ENCODE measurements around the gene E2F2. TPM values are rescaled to one million over a fixed set of nuclear protein-coding genes. Genes with fewer than 3 reads are reported as not detected.

E2F2 gene
- total RNA-seq, 1 experiment from 2014 or later = 9.5 TPM

DNA sequence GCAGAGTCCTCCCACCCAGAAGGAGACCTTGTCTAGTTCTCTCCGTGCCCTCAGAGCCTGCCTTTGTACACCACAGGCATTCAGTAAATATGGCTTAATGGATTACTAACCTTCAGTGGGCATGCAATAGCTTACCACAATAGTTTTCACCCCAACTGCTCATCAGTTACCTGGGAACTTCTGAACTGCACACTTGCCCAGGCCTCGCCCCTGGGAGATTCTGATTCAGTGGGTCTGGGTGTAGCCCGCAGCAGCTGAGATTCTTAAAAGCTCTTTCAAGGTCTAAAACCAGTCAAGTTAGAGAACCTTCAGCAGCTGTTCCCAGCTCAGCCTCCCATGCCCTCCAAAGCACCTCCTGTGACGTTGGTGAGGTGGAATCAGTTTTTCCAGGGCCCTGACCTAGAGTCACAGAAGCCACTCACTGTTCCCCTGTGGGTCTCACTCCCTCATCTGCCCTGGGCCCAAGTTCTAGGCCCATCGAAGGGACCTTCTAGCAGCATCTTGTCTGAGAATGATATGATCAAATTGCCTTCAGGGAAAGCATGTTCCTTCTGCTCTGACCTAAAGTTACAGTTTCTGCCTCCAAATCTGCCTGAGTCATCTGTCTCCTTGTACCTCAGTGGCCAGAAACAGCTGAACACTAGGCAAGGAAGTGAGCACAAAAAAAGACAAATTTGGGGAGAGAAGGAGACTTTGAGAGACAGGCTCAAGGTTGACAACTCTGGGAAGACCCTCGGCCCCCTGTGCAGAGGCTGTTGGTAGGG is 57.8 kb downstream of the E2F2 start:
- H3K36me3 Mint-ChIP-seq (ENCODE audit: insufficient read depth, unreplicated experiment) = peaks cover 5% of the 10 kb centered on the region
- H3K4me1 Mint-ChIP-seq (ENCODE audit: low read depth, unreplicated experiment) = peaks cover 9% of the 10 kb centered on the region
- Histone ChIP-seq H3K4me1 (0 out of 2 replicates have a peak, but pooled peaks cover 5% of the 10 kb centered on the region), H3K36me3 (ENCODE audit: control insufficient read depth, insufficient read depth, low read length) (no peaks in the 10 kb centered on the region), H3K4me3 (ENCODE audit: low read depth, low read length) (no peak overlapping the region), H3K9me3 (no peaks in the 10 kb centered on the region), H3K27me3 (replicated peaks; ENCODE audit: control insufficient read depth, insufficient read depth, low read length) (no peaks in the 10 kb centered on the region)
- no peaks in the 10 kb centered on the region for H3K27me3 Mint-ChIP-seq (ENCODE audit: insufficient read depth, unreplicated experiment)
- POLR2A ChIA-PET = no interaction called here
- H3K9me3 Mint-ChIP-seq (ENCODE audit: unreplicated experiment) = no peaks in the 10 kb centered on the region
- no peak overlapping the region for H3K27ac Mint-ChIP-seq (ENCODE audit: unreplicated experiment)
- no TSS peak for BruUV-seq (replicated peaks)
- TF ChIP-seq, protein P1, sequence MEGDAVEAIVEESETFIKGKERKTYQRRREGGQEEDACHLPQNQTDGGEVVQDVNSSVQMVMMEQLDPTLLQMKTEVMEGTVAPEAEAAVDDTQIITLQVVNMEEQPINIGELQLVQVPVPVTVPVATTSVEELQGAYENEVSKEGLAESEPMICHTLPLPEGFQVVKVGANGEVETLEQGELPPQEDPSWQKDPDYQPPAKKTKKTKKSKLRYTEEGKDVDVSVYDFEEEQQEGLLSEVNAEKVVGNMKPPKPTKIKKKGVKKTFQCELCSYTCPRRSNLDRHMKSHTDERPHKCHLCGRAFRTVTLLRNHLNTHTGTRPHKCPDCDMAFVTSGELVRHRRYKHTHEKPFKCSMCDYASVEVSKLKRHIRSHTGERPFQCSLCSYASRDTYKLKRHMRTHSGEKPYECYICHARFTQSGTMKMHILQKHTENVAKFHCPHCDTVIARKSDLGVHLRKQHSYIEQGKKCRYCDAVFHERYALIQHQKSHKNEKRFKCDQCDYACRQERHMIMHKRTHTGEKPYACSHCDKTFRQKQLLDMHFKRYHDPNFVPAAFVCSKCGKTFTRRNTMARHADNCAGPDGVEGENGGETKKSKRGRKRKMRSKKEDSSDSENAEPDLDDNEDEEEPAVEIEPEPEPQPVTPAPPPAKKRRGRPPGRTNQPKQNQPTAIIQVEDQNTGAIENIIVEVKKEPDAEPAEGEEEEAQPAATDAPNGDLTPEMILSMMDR (IDR thresholded peaks at IDR 0.05; ENCODE audit: insufficient read depth in 1 of 2, low read depth in 1 of 2, low read length in 1 of 2, severe bottlenecking in 1 of 2, unreplicated experiment in 1 of 2) = no peak
- H3K4me3 Mint-ChIP-seq (ENCODE audit: unreplicated experiment) = no peak overlapping the region
- intact Hi-C loops (cut with micrococcal nuclease; ENCODE audit: unreplicated experiment) = no loop called here
- CTCF ChIA-PET = interaction anchor here (0.5 kb wide), 1 partner anchor 11 kb away, joined by 4 read pairs; the partner anchor contains the start of gene ASAP3
- no peak for DNase-seq

DNA sequence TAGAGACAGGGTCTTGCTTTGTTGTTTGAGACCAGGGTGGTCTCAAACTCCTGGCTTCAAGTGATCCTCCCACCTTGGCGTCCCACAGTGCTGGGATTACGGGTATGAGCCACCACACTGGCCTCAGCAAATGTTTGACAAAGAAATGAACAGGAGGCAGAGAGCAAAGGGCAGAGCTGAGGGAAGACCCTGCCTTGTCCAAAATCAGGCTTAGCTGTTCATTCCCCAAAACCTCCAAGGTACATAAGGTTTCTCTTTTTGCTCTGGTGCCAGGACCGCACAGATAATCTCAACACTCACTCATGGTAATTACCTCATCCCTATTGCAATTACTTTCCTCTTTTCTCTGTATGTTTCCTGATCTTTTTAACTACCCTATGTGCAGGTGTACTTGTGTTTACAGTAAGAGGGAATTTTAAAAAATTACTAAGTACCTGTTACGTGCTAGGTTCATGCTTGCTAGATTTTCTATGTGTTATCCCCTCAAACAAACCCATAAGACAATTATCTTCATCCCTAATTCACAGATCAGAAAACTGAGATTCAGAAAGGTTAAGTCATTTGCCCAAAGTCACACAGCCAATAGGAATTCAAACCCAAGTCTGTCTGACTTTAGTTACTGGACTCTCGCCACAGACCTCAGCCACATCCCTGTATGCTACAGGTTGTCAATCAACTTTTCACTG is 58.5 kb downstream of the E2F2 start:
- H3K4me3 ChIP-seq (ENCODE audit: low read depth, low read length) = no peak overlapping the region
- no peak overlapping the region for H3K27ac Mint-ChIP-seq (ENCODE audit: unreplicated experiment)
- H3K9me3 ChIP-seq = no peaks in the 10 kb centered on the region
- DNase-seq = no peak
- BruUV-seq (replicated peaks) = no TSS peak
- ChIA-PET CTCF (interaction anchor here (0.5 kb wide), 1 partner anchor 12 kb away, joined by 4 read pairs; the partner anchor contains the start of gene ASAP3), POLR2A (no interaction called here)
- 0 out of 2 replicates have a peak, but pooled peaks cover 5% of the 10 kb centered on the region for H3K4me1 ChIP-seq
- no peak overlapping the region for H3K4me3 Mint-ChIP-seq (ENCODE audit: unreplicated experiment)
- H3K27me3 Mint-ChIP-seq (ENCODE audit: insufficient read depth, unreplicated experiment) = no peaks in the 10 kb centered on the region
- TF ChIP-seq, protein P1 (IDR thresholded peaks at IDR 0.05; ENCODE audit: insufficient read depth in 1 of 2, low read depth in 1 of 2, low read length in 1 of 2, severe bottlenecking in 1 of 2, unreplicated experiment in 1 of 2) = no peak
- H3K27me3 ChIP-seq (replicated peaks; ENCODE audit: control insufficient read depth, insufficient read depth, low read length) = no peaks in the 10 kb centered on the region
- H3K4me1 Mint-ChIP-seq (ENCODE audit: low read depth, unreplicated experiment) = peaks cover 9% of the 10 kb centered on the region
- no peaks in the 10 kb centered on the region for H3K9me3 Mint-ChIP-seq (ENCODE audit: unreplicated experiment)
- peaks cover 5% of the 10 kb centered on the region for H3K36me3 Mint-ChIP-seq (ENCODE audit: insufficient read depth, unreplicated experiment)
- intact Hi-C loops (cut with micrococcal nuclease; ENCODE audit: unreplicated experiment) = no loop called here
- no peaks in the 10 kb centered on the region for H3K36me3 ChIP-seq (ENCODE audit: control insufficient read depth, insufficient read depth, low read length)

DNA sequence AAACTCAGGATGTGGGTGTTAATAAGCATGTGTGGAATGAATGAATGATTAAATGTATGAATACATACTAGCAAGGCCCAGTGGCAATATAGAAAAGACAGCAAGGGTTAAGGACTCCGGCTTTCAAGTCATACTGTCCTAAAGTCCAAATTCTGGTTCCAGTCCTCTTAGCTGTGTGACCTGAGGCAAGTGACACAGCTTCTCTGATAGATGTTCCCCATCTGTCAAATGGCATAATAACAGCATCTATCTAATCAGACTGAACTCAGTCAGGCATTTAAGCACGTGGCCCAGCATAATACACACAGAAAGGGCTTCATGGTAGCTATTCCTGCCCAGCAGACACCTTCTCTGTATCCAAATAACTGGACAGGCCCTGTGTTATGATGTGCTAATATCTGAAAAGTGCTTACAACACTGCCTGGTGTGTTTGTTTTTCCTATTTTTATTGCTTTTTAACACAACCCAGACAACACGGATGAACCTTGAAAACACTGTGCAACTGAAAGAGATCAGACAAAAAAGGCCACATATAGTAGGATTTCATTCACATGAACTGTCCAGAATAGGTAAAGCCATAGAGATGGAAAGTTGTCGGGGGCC is 59.5 kb downstream of the E2F2 start:
- POLR2A ChIA-PET = no interaction called here
- Mint-ChIP-seq H3K36me3 (ENCODE audit: insufficient read depth, unreplicated experiment) (peaks cover 5% of the 10 kb centered on the region), H3K4me3 (ENCODE audit: unreplicated experiment) (no peak overlapping the region), H3K9me3 (ENCODE audit: unreplicated experiment) (no peaks in the 10 kb centered on the region), H3K27me3 (ENCODE audit: insufficient read depth, unreplicated experiment) (no peaks in the 10 kb centered on the region), H3K4me1 (ENCODE audit: low read depth, unreplicated experiment) (peaks cover 9% of the 10 kb centered on the region), H3K27ac (ENCODE audit: unreplicated experiment) (peak overlapping the region; percentile 70)
- no peaks in the 10 kb centered on the region for H3K27me3 ChIP-seq (replicated peaks; ENCODE audit: control insufficient read depth, insufficient read depth, low read length)
- BruUV-seq (replicated peaks) = no TSS peak
- CTCF ChIA-PET = no interaction called here
- no peaks in the 10 kb centered on the region for H3K9me3 ChIP-seq
- H3K36me3 ChIP-seq (ENCODE audit: control insufficient read depth, insufficient read depth, low read length) = no peaks in the 10 kb centered on the region
- intact Hi-C loops (cut with micrococcal nuclease; ENCODE audit: unreplicated experiment) = no loop called here
- TF ChIP-seq, protein P1 (IDR thresholded peaks at IDR 0.05; ENCODE audit: insufficient read depth in 1 of 2, low read depth in 1 of 2, low read length in 1 of 2, severe bottlenecking in 1 of 2, unreplicated experiment in 1 of 2) = no peak
- 0 out of 2 replicates have a peak, but pooled peaks cover 5% of the 10 kb centered on the region for H3K4me1 ChIP-seq
- no peak for DNase-seq
- no peak overlapping the region for H3K4me3 ChIP-seq (ENCODE audit: low read depth, low read length)
